NCI-H2029 (cell line): Measurements from ENCODE around the gene CDH13.

Experiments
- DNase-seq: peaks from one replicate; lab custom pipeline; 2025; lab: John Stamatoyannopoulos, UW

CDH13 gene

GRCh38 chr16:83439412-83439811 is 812.6 kb downstream of the CDH13 start:
- no peak for DNase-seq

GRCh38 chr16:83441517-83441916 is 814.7 kb downstream of the CDH13 start:
- no peak for DNase-seq

GRCh38 chr16:83443972-83444371 is 817.2 kb downstream of the CDH13 start:
- DNase-seq = no peak

DNA sequence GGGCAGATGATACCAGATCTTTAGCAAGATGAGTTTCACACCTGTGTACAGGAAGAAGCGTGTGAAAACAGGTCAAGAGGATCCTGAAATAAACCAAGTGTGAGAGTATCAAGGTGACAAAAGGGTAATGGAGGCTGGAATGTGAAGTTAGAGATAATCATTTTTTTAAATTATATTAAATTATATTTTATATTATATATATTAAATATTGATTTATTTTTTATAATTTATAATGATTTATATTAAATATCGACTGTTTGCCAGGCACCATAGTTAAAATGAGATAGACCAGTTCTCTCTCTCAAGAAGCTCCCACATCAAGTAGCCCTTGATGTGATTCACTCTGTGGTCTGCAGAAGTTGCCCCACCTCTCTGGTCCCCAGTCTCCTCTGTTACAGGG is 820.8 kb downstream of the CDH13 start:
- DNase-seq = no peak

DNA sequence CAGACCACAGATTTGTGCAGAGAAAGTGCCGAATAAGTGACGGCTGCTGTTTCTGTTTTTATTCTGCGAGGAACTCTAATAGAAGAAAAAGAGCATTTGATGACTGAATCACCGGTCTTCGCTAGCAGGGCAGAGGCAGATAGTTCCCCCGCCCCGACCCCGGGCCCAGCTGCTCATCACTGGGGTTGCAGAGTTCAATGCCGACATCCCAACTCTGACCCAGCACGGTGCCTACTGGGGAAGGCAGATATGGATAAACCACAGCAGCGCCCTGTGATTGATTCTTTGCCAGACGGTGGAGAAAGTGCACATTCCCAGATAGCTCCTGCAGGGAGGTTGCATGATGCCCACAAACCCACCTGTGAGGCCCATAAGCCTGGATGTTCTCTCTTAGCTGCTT is 823.1 kb downstream of the CDH13 start:
- DNase-seq = no peak

GRCh38 chr16:83453977-83454376 is 827.2 kb downstream of the CDH13 start:
- DNase-seq = no peak

DNA sequence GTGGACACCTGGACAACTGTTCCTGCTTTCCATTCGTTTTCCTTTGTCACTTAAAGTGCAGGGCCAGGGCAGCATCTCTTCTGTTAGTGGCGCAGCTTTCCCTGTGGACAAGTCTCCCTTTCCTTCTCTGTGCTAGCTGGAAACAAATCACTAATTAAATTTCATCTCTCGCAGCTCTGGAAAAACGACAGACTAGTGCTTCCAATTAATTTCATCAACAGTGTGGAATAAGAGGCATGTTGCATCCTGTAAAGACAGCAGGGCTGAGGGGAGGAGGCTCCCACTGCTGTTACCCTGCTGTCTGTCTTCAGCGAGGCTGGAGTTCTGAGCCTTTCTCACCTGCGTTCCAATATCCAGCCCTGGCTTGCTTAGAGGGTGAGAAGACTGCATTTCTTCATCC is 828.9 kb downstream of the CDH13 start:
- no peak for DNase-seq

GRCh38 chr16:83456934-83457333 is 830.2 kb downstream of the CDH13 start:
- no peak for DNase-seq

DNA sequence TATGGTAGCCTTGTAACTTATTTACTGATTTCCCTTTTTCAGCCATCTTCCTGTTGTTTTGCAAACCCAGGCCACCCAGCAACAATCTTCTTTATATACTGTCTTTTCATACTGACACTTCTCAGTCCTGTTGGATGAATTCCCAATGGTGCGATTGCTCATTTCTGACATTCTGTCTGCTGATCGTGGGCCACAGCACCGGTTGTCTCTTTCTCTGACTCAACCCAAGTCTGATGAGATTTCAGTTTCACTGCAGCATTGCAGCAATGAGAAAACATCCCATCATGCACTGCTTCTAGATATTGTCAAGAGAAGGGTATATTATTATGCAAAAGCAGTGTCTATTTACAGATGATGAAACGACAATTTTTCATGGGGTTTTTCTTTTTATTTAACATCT is 831.8 kb downstream of the CDH13 start:
- DNase-seq = no peak

DNA sequence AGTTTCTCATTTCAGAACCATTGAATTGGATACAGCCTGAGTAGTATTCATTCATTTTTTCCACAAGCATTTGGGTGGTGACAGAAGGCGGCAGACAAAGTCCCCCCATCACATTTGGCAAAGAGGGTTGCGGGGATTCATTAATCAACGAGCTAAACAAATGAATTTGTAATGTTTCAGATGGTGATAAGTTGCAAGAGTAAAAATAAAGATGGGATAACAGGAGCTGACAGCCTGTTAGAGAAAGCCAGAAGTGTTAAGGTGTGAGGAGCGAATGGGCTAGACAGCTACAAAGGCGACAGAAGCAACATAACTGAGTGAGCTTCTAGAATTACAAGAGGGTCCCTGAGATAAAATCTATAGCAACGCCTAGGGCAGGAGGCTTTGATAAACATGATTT is 838.2 kb downstream of the CDH13 start:
- DNase-seq = no peak

GRCh38 chr16:83470416-83470815 is 843.6 kb downstream of the CDH13 start:
- no peak for DNase-seq

DNA sequence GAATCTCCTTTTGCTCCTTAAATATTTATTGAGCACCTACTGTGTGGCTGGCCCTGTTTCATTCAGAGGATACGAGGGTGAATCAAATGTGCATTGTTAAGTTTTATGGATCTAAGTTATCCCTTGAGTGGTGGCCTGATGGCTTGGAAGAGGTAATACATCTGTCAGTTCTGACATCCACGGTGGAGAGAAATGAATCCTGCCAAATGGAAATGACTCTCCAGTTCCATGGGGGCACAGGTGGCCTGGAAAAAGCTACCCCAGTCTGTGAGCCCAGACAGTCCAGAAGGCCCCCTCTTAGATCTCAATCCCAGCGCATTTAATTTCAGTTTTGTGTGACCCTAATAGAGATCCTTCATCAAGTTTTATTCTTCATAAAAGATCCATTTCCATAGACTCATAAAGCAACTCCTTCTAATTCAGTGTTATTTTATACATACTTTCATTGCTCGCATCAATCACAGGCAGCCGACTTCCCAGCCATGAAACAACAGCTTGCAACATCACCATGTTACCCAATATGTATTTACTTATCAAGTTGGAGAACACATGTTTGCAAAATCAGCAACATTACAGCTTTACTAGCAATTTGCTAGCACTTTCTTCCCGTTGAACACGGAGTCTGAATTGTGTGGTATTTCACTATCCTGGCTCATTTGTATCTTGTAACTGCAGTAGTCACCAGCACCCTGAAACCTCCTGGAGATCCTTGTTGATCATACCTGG is 846.2 kb downstream of the CDH13 start:
- no peak for DNase-seq

DNA sequence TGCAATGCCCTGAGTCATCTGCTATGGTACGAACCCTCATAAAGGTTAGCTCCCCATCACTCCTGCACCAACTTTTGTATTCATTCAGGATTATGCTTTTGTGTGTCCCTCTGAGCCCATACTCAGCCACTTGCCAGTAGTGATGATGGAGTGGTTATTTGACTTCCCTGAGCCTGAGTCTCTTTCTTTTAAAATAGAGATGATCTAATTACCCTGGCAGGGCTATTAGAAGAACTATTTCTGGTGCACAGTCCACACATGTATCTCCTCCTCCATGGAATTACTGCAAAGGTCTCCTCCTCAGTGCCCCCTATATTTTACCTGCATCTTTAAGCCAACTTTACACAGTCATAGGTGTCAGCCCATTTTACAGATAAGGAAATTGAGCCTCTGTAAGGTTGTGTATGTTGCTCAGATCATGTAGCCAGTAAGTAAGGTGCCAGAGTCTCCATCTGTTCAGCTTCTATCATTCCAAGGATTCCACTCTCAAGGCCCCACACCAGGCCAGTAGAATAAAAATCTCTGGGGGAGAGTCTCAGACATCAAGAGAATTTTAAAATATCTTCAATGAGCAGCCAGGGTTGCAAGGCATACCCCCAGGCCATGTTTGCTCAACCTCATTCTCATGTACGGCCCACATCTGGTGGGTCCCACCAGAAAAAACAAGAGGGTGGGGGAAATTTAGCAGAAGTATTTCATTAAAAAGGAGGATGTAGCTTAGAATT is 847.3 kb downstream of the CDH13 start:
- DNase-seq = no peak

DNA sequence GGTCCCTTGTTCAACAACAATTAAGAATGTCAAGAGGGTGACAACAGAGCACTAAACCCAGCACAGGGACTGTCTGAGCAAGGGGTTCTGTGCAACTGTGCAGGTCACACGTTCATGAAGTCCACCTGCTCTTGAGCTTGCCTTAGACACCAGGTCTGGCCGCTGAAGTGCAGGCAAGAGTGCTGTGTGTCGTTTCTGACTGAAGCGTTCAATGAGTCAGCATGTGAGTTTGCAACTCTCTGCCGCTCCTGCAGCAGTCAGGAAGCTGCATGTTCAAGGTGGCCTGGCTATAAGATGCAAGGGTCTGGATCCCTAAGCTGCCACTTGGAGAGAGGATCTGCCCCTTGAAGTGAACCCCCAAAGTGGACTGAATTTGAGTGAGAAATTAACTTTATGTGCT is 848.3 kb downstream of the CDH13 start:
- DNase-seq = no peak

DNA sequence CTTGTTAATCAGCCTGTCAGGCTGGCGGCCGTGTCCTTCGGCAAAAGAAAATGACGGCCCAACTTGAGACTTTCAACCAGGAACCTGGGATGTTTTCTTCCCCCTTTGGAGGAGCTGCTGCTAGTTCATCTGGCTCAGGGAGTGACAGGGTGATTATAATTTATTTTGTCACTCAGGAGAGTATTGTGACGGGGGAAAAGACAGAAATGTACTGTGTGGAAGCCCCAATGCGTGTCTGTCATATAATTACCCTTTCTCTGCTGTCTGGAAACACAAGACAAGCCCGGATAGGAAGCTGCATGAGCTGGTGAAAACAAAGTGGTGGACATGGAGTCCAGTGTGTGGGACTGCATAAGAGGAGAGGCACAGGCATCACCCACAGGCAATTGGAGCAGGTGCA is 854.8 kb downstream of the CDH13 start:
- no peak for DNase-seq

DNA sequence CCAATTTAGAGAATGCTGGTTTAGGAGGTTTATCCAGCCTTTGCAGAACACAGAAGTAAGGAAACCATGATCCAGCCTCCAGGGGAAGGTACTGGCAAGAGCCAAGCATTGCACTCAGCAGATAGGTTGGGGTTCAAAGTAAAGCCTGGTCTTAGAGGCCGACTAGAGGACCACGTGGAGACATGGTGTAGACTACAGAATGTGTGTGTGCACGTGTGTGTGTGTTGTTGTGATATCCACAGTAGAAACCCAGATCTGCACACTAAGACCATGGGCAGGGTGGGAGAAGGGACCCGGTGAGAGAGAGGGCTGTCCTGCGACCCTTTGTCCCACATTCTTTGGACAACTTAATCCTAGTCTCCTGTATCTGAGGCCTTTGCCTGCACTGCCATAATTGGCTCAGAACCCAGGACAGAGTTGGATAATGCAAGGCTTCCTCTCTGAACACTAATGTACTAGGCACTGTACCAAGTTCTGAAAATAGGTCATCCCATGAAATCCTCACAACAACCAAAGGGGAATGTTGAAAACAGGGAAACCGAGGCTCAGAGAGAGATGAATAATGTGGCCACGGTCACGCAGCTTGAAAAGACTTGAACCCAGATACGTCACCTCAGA is 855.9 kb downstream of the CDH13 start:
- no peak for DNase-seq

GRCh38 chr16:83490073-83490472 is 863.3 kb downstream of the CDH13 start:
- DNase-seq = no peak

GRCh38 chr16:83494459-83494858 is 867.7 kb downstream of the CDH13 start:
- no peak for DNase-seq

DNA sequence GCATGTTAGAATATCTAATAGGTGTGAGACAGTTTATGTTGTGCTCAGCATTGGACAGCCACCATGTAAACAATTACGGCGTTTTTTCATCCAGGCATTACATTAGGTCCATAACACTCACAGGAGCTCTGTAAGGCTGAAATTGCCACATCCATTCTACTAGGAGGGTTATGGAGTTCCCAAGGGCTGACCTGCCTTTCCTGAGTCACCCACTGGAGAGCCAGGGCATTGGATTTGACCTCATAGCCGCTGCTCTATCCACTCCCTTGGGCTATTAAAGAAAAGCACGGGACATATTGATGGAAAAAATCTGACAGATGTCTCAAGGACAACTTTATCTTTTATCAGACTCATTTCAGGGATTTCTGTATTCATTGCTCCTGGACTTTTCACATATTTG is 874.7 kb downstream of the CDH13 start:
- DNase-seq = no peak

DNA sequence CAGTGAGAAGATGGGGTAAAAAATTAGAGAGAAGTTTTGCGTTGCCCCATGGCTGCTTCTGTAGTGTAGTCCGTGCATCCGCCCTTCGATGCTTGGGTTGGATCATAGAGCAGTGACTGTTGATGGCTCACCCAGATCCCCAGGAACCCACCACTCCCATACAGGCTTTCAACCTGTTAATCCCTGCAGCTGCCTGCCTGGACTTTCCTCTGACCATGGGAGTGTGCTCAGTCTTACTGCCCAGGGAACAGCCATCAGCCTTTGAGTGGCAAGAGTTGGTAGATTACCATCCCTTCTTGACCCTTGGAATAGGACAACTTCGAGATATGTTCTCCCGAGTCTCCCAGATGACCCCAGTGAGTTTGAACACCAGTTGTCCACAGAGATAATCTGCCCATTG is 881.5 kb downstream of the CDH13 start:
- DNase-seq = no peak

DNA sequence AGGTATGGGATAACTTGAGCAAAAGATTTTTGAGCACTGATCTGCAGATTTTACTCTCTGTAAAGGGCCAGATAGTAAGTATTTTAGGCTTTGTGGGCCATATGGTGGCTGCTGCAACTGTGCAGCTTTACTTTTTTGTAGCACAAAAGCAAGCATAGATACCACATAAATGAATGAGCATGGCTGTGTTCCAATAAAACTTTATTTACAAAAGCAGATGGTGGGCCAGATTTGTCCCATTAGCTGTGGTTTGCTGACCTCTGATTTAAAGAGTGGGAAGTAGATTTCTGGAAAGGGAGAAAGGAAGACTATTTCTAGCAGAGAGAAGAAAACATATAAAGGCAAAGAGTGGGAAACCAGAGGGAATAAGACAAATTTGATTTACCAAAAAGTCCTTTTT is 882.5 kb downstream of the CDH13 start:
- DNase-seq = no peak

DNA sequence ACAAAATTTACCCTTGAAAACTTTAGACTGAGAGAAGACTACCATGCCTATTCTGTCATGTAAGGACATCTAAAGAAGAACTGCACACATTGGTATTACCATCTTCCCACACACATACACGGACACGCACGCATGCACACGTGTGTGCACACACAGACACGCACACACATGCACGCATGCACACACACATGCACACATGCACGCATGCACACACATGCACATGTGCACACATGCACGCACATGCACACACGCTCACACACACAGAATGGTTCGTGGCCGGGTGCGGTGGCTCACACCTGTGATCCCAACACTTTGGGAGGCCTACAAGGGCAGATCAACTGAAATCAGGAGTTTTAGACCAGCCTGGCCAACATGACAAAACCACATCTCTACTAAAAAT is 884.1 kb downstream of the CDH13 start:
- no peak for DNase-seq

DNA sequence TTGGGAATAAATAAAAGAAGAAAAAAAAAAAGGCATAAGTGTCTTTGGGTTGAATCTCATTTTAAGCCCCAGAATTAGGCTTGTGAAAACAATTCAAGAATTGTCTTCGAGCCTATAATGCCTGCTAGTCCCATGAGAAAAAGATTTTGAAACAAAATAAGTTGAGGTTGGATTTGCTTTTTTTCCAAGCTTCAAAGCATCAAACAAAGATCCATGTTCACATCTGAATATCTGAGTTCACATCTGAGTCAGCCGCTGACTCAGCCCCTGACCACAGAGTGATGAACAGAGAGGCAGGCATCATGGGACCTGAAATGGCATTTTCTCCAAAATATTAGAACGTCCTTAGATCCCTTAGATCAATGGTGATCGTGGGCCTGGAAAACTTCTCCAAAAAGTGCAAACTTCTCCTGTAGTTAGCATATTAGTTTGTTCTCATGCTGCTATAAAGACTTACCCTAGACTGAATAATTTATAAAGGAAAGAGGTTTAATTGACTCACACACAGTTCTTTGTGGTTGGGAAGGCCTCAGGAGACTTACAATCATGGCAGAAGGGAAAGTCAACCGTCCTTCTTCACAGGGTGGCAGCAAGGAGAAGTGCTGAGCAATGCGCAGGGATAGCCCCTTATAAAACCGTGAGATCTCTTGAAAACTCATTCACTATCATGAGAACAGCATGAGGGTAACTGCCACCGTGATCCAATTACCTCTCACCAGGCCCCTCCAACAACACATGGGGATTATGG is 886.4 kb downstream of the CDH13 start:
- DNase-seq = no peak
